ENCODE data around the gene OGFRL1. TPM values are rescaled to one million over a fixed set of nuclear protein-coding genes. Genes with fewer than 3 reads are reported as not detected.
A peak's percentile ranks its signal among the peaks of the same experiment; 100 is the strongest.

The OGFRL1 gene
- total and polyA plus RNA-seq, 2 of the 4 experiments (the other 2 are of a cell fraction) = 5.4 to 5.7 TPM

- H3K79me1 ChIP-seq (ENCODE audit: low read depth in 1 of 2, low read length in 2 of 2) = 0 out of 4 replicates have a peak, but pooled peaks cover 0 to 3% of the 10 kb centered on the region in 2 experiments
- no peak overlapping the region for H3K23ac ChIP-seq (ENCODE audit: low read depth, low read length)
- no peak overlapping the region for H3K27ac ChIP-seq (ENCODE audit: insufficient read depth, low read length)
- peak overlapping the region; percentile 25; the same call in 1 of the 2 replicates for H3K18ac ChIP-seq (ENCODE audit: low read depth, low read length)
- H2BK5ac ChIP-seq (ENCODE audit: low read depth, low read length, poor library complexity, severe bottlenecking) = no peak overlapping the region
- no peaks in the 10 kb centered on the region for H4K20me1 ChIP-seq (ENCODE audit: insufficient read depth, low read length)
- H4K91ac ChIP-seq (ENCODE audit: insufficient read depth, low read depth, low read length) = no peak overlapping the region
- no peak overlapping the region for H4K8ac ChIP-seq (ENCODE audit: low read depth in 2 of 2, low read length in 2 of 2)
- dilution Hi-C loops (cut with HindIII; ENCODE audit: low sequenced_read_pairs, unreplicated experiment) (no loop called here), in situ Hi-C loops (cut with MboI; ENCODE audit: low sequenced_read_pairs) (loop anchor here (5.0 kb wide), 2 partner anchors 50 to 150 kb away; no protein-coding TSS in a partner anchor), intact Hi-C loops (cut with micrococcal nuclease) (no loop called here)
- H2AK9ac ChIP-seq (replicated peaks; ENCODE audit: low read depth, low read length, poor library complexity) = no peak overlapping the region
- ChIA-PET POLR2A (ENCODE audit: unreplicated experiment) (no interaction called here), CTCF (interaction anchor here (1.2 to 1.4 kb wide), 2 partner anchors 92 to 152 kb away, joined by 3 to 4 read pairs; no protein-coding TSS in a partner anchor)
- no peaks in the 10 kb centered on the region for H3K27me3 ChIP-seq (ENCODE audit: control insufficient read depth, insufficient read depth, low read length)
- no TSS peak for BruUV-seq (replicated peaks)
- WGBS, 2 experiments (ENCODE audit: extremely low coverage in 2 of 2, insufficient read length in 1 of 2) = no CpG with 5 or more reads among the region's 2 CpGs
- no peak overlapping the region for H4K5ac ChIP-seq (ENCODE audit: low read depth, low read length)
- no peak for TF ChIP-seq RCOR1 (IDR thresholded peaks at IDR 0.05; ENCODE audit: insufficient replicate concordance, low read length)
- no peak for TF ChIP-seq BHLHE40 (IDR thresholded peaks at IDR 0.05; ENCODE audit: low read depth, low read length)
- no peak for TF ChIP-seq POLR2A (IDR thresholded peaks at IDR 0.05; ENCODE audit: low read depth, low read length)
- TF ChIP-seq ELK1 (IDR thresholded peaks at IDR 0.05; ENCODE audit: borderline replicate concordance, low read depth, low read length) = no peak
- TF ChIP-seq SMC3 (IDR thresholded peaks at IDR 0.05; ENCODE audit: low read depth, low read length) = no peak
- no peak for TF ChIP-seq MXI1 (IDR thresholded peaks at IDR 0.05; ENCODE audit: borderline replicate concordance, low read depth, low read length)
- no peak for TF ChIP-seq MAZ (IDR thresholded peaks at IDR 0.05; ENCODE audit: borderline replicate concordance, low read depth, low read length)
- TF ChIP-seq CHD1 (IDR thresholded peaks at IDR 0.05; ENCODE audit: low read depth, low read length) = no peak
- no peak for TF ChIP-seq RFX5 (IDR thresholded peaks at IDR 0.05; ENCODE audit: low read depth, low read length)
- TF ChIP-seq NFE2L2 (IDR thresholded peaks at IDR 0.05; ENCODE audit: low read depth, low read length) = no peak
- TF ChIP-seq CTCF (conservative IDR thresholded peaks at IDR 0.05; ENCODE audit: low read depth, low read length) = no peak
- TF ChIP-seq USF2 (IDR thresholded peaks at IDR 0.05; ENCODE audit: low read depth, low read length) = no peak
- TF ChIP-seq FOS (IDR thresholded peaks at IDR 0.05; ENCODE audit: low read depth, low read length) = no peak
- no peak overlapping the region for H2AK5ac ChIP-seq (ENCODE audit: low read depth, low read length)
- H3K36me3 ChIP-seq (ENCODE audit: control insufficient read depth, insufficient read depth, low read length) = no peaks in the 10 kb centered on the region
- H2BK15ac ChIP-seq (ENCODE audit: low read depth, low read length) = no peak overlapping the region
- no peak overlapping the region for H2BK120ac ChIP-seq (ENCODE audit: low read depth, low read length)
- H3K4ac ChIP-seq (ENCODE audit: low read depth, low read length) = no peak overlapping the region
- H3K4me3 ChIP-seq (ENCODE audit: insufficient read depth, low read depth, low read length) = no peak overlapping the region
- H3K9ac ChIP-seq (ENCODE audit: low read depth, low read length) = no peak overlapping the region
- H3K14ac ChIP-seq (replicated peaks; ENCODE audit: low read depth, low read length) = no peak overlapping the region
- H3K4me1 ChIP-seq (ENCODE audit: control insufficient read depth, insufficient read depth, low read length) = peaks cover 1% of the 10 kb centered on the region; the same call in 1 of the 2 replicates
- ATAC-seq (ENCODE audit: low read depth) (peak; percentile 46), DNase-seq (no peak)
- H3K9me3 ChIP-seq (ENCODE audit: control insufficient read depth, insufficient read depth, low read length) = no peaks in the 10 kb centered on the region
- H2AFZ ChIP-seq (replicated peaks; ENCODE audit: low read length, poor library complexity) = no peak overlapping the region
- no peak overlapping the region for H3K4me2 ChIP-seq (ENCODE audit: low read depth, low read length)
- no peak overlapping the region for H2BK20ac ChIP-seq (ENCODE audit: low read depth, low read length)
- H3K56ac ChIP-seq (ENCODE audit: extremely low read depth, insufficient read depth, low read length) = no peak overlapping the region
- no peaks in the 10 kb centered on the region for H3K9me1 ChIP-seq (ENCODE audit: insufficient read depth, low read length)
Measured at GRCh38 chr6:71342772-71343171, 54.2 kb downstream of the OGFRL1 start.
